GM21619 (cell line): ENCODE data around the gene DUSP5.

ENCODE experiments used
- ATAC-seq: cut with Tn5 transposase; IDR thresholded peaks from one replicate; pipeline ENCODE4 v1.9.1; 2021; ENCODE audit not compliant: unreplicated experiment

Gene DUSP5

DNA sequence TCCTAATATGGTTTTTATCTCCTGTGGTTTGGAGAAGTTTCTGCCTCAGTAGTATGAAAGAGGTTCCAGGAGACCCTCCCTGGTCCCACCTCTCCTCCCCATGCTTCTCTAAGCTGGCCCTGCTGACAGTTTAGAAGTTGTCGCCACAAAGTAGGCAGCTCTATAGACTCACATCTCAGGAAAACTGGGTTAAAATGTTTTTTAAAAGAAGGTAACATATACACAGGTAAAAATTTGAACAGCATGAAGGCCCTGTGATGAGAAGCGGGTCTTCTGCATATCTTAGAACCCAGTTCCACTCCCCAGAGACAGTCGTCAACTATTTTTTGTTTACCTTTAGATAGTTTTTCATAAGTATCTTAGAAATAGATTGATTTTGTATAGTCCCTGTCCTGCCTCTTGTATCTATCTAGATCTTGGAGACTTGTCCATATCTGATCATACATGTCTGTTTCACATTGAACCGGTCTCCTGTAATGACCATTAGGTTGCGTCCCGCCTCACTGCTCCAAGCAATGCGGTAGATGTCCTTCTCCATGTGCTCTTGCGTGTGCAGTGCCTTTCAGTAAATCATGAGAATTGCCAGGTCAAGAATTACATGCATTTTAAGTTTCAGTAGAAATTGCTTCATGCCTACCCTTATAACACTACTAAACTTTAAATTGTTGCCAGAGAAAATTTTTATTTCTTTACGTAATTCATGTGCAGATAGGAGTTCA lies 2.2 kb downstream of the DUSP5 start:
- ATAC-seq = no peak

DNA sequence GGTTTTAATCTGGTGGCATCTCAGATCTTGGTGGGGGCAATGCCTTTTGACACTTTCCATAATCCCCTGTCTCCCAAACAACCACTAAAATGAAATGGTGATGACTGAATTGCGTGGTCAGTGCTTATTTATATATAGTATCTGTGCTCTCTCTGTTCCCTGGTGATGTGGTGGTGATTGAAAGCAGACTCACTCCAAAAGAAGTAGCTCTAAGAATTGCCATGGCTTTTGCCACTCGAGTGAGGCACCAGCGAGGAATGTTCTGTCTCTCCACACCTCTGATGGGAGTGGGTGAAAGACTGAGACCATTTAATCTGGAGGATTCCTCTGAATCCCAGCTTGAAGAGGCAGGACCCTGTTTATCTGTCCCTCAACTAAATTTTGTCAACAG lies 2.8 kb downstream of the DUSP5 start:
- no peak for ATAC-seq

DNA sequence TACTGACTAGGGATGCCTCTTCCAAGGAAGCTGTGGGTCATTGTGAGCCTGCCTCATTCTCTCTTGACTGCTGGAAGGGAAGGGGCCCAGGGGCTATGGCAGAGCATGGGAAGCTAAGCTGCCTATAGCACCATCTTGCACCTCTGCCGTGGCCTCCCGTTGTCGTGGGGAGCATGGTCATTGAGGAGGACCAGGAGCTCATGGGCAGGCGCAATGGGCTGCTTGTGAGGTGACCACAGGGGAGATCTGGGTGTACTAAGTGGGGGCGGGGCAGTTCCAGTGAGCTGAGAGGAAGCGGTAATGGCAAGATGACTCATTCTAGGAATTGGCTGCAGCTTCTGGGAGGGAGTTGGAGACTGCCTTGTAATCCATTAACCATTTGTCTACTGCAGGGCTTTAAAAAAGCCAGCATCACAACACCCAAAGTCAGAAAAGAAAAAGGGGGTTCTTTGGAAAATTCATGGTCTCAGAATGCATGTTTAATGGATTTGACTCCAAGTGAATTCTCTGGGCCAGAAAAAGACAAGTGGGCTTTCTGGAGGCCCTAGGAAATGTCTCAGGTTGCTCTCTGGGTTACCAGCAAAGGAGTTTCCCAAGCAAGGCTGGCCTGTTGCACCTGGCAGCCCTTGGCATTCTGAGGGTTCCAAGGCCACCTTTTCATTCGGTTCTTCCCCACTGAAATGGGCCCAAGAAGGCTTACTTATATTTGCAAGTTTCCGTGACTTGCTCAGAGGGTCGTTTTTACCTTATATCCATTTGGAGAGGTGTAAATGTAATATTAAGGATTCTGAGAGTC lies 3.6 kb downstream of the DUSP5 start:
- ATAC-seq = no peak

DNA sequence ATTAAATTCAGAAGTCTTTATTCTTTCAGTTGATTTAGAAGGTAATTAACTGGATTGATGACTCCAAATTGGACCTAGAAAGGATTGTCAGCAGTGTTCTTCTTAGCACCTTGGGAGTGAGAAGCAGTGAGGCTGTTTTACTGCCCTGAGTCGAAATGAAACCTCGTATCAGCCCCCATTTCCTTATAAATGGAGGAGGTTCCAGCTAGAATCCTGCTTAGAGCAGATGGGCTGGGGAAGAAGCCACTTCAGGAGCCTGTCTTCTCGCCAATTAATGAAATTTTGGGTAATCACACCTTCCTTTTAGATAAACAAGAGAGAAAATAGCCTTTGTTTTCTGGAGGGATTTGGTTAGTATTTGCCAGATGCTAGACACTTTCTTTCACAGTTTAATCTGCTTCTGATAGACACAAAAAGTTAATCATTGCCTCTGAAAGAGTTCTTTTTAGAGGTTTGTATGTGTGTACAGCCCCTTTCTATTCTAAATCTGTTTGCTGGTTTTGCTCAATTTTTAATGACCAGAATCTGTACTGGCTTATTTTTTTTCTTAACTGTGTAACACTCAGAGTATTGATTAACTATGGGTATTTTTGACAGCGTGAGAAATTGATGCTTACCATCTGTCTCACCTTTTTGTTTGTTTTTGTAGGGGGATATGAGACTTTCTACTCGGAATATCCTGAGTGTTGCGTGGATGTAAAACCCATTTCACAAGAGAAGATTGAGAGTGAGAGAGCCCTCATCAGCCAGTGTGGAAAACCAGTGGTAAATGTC lies 4.6 kb downstream of the DUSP5 start:
- ATAC-seq = no peak

DNA sequence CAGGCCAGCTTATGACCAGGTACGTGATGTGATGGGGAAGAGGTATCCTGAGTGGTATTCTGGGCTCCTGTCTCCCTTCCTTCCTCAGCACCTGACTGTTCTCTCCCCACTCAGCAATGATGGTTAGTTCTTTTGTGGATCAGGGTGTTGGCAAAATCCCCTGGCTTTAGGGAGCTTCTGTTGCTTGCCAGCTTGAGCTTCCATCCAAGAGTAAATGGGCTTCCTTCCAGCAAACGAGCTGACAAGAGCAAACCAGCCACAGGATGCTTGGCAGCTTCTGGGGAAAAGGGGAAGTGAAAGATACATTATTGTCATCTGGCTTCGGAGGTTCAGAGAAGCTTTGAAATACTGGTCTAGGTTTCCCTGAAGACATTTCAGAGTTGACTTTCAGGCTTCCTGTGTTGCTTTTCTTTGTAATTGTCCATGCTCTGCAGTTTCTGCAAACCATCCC lies 5.2 kb downstream of the DUSP5 start:
- ATAC-seq = peak; percentile 32

DNA sequence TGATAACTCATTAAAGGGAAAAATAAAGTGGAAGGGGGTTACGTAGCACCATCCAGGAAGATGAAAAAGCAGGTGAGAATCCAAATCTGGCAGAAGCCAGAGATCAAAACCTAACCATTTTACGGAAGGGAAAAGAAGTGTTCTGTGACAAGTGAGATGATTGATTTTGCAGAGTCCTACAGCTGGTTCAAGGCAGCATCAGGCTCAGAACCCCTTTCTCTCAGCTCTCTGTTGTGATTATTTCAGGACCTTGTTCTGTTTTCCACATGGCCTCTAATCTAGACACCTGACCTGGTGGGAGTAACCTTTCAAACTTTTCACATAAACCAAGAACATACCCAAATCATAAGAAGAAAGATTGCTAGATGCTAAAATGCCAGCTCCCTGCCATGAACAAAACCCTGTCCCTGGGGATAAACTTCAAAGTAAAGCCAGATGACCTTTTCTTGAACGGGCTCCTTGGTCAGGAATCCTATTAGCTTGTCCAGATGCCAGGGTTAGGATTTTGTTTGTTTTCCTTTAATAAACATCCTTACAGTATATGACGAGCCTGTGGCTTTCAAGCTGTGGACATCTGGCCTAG lies 5.9 kb downstream of the DUSP5 start:
- no peak for ATAC-seq

DNA sequence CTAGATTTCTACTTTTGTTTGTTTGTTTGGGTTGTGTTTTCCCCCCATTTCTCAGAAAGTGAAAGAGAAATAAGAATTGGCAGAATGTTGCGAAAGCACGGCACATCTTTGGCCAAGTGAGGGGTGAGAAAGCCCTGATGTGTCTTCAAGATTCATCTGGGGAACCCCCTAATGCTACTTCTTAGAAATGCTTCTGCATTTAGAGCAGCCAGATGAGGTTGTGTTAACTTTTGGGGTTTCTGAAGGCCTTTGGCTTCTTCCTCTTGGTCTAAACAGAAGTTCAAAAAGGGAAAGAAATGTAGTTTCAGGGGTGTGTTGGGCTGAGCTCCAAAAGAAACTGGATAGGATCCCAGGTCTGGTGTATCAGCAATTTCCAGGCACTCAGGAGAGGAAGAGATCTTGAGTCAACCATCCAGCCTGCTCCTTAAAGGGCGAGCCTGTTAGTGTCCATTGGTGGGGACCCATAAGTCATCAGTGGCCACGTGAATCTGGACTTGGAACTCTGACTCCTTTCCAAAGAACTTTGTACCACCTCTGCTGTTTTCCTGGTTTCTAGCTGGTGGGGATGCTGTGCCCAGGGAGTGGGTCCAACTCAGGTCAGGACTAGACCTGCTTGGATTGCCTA lies 6.5 kb downstream of the DUSP5 start:
- ATAC-seq = peak; percentile 61

DNA sequence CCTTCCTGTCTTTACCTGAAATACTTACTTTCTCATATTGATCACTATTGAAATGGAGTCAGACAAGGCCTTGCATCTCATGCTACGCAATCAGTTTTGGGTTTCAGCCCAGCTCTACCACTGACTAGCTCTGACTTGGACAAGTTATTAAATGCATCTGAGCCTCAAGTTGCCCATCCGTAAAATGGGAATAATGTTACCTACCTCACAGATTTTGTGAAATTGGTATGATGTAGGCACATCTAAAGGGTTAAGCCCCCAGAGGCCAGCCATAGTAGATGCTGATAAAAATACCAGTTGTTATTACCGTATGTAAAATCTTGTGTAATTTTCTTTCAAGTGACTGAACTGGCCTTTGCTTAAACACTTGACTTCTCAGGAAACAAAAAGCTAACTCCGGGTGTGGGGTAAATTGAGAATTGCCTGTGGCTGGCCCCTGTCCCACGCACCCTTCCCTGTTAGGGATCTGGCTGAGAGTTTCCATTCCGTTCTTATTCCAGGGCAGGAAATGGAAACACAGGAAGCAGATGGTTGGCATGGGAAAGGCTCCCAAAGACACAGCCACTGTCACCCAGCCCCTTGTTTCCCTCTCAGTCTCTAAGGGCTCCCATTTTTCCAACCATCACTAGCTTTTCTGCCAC lies 7.5 kb downstream of the DUSP5 start:
- ATAC-seq = no peak

DNA sequence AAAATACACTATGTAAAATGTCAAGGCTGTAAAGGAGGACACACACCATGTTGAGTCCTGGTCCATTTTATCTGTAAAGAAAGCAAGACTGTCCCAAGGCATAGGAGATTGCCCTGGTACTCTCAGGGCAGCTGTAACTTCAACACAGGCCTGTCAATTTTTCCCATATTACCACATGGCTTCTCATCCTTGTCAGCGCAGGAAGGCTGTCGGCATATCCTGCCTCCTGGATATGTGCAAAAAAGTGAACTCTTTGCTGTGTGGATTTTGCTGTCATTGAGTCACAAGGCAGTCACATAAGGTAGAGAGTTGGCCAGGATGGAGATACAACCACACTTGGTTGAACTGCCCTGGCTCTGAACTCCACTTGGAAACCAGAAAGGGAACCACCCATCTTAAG lies 8.7 kb downstream of the DUSP5 start:
- ATAC-seq = no peak

DNA sequence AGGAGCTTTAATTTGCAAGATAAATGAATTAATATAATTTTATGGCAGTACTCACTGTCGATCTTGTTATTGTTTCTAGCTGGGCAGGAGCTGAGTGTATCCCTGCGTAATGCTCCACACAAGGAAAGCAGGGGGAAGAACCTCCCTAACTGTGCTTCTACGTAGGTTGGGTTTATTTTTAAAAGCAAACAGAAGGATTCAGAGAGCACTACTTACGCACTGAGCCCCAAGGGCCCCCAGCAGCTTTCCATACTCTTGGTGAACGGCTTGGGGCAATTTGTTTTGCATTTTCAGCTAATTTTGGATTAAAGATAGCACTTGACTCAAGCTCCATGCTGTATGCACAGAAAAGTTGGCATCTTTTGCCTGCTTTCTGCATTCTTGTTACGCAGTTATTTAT lies 9.6 kb downstream of the DUSP5 start:
- ATAC-seq = no peak

DNA sequence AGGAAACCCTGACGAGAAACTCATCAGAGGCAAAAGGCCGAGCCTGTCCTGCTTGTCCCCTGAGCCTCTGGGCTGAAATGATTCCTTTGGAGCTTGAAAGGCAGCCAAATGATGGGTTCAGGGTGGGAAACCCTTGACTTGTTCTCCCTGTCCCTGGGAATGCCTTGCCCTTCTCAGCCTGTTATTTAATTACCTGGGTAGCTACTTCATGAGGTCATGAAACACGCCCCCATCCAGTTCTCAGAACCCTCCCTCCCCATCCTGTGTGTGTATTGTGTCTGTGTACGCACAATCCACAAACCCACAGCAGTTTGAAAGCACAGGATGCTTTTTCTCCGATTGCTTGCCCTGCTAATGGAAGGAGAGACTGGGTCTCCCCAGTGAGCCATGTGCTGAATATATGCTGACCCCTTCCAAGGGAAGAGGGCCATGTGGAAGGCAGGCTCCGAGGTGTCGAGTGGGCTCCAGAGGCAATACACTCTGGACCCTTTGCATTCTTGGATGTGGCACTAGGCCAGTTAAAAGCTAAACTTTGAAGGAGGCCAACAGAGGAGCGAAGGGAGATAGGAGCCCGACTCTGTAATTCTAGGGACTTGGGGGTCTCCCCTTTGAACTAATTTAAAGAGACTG lies 10.6 kb downstream of the DUSP5 start:
- ATAC-seq = no peak

DNA sequence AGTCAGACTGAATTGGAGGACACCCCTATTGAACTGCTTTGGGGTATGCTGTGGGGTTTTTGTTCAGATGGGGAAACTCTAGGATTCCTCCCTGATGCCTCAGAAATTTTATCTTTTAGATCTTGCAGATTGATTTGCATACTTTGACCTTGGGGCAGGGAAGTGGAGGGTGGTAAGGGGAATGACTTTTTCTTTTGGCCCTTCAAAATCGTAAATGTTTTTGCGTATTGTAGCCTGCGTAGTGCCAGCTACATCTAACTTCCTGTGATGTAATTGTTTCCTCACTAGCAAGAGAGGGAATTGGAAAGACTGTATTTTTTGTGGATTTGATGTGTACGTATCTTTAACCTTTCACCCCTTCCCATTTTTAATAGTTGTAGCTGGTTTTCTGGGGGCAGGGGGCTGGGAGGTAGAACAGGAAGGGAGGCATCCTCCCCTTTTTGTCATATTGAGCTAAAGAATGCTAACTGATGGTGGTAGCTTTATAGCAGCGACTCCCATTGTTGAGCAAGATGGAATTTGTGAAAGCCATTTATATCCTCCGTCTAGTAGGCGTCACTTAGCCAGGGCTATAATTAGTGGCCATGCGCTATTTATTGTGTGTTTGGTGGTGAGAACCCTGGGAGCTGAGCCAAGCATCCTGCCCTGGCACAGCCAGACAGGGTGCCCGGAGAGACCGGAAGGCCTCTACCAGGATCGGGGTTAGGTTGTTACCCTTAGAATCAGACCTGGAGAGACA lies 11.3 kb downstream of the DUSP5 start:
- no peak for ATAC-seq

DNA sequence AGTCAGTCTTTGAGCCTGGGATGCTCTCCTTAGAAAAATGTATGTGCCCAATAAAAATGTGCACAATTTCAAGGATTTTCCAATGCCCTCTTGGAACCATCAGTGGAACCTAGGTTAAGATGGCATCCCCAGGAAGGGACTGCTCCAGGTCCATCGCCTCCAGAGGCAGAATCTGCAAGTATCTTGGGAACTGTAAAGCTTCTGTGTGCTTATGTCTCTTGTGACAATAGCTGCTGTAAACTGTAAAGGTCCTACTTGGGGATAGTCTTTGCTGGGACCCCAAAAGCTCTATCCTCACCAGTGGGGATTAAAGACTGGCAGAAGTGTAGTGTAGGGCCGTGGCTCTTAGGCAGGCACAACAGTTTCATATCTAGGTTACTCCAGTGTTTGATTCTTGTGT lies 11.9 kb downstream of the DUSP5 start:
- no peak for ATAC-seq

DNA sequence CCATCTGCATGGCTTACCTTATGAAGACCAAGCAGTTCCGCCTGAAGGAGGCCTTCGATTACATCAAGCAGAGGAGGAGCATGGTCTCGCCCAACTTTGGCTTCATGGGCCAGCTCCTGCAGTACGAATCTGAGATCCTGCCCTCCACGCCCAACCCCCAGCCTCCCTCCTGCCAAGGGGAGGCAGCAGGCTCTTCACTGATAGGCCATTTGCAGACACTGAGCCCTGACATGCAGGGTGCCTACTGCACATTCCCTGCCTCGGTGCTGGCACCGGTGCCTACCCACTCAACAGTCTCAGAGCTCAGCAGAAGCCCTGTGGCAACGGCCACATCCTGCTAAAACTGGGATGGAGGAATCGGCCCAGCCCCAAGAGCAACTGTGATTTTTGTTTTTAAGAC lies 12.4 kb downstream of the DUSP5 start:
- no peak for ATAC-seq

DNA sequence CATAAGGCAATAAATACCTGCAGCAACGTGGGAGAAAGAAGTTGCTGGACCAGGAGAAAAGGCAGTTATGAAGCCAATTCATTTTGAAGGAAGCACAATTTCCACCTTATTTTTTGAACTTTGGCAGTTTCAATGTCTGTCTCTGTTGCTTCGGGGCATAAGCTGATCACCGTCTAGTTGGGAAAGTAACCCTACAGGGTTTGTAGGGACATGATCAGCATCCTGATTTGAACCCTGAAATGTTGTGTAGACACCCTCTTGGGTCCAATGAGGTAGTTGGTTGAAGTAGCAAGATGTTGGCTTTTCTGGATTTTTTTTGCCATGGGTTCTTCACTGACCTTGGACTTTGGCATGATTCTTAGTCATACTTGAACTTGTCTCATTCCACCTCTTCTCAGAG lies 13.0 kb downstream of the DUSP5 start:
- no peak for ATAC-seq

DNA sequence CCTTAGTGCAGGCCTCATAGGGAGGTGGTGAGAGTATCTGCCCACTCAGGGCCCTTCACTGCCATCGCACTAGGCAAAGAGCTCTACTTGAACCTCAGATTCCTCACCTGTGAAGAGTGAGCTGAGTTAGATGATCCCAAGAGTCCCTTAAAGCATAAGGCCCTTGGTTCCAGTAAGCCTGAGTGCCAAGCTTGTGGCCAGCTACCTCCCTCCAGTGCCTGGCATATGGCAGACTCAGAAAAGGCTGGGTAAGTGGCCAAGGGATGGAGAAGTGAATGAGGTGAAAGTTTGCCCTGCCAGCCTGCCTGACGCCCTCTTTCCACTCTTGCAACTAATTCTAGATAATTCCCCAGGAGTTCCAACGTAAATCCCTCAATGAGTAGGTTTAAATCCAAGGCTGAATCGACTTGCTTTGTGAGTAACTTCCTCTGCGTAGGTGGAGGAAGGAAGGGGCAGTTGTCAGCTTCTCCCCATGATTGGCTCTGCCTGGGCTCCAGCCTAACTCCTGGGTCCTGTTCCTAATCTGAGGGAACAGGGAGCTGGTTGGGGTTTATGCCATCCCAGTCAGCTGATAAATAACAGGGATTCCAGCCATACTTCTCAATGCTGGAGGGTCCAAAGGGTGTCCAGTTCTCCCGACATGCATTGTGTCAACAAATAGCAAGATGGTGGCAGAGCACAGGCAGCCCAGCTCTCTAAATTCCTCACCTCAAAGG lies 14.2 kb downstream of the DUSP5 start:
- no peak for ATAC-seq

DNA sequence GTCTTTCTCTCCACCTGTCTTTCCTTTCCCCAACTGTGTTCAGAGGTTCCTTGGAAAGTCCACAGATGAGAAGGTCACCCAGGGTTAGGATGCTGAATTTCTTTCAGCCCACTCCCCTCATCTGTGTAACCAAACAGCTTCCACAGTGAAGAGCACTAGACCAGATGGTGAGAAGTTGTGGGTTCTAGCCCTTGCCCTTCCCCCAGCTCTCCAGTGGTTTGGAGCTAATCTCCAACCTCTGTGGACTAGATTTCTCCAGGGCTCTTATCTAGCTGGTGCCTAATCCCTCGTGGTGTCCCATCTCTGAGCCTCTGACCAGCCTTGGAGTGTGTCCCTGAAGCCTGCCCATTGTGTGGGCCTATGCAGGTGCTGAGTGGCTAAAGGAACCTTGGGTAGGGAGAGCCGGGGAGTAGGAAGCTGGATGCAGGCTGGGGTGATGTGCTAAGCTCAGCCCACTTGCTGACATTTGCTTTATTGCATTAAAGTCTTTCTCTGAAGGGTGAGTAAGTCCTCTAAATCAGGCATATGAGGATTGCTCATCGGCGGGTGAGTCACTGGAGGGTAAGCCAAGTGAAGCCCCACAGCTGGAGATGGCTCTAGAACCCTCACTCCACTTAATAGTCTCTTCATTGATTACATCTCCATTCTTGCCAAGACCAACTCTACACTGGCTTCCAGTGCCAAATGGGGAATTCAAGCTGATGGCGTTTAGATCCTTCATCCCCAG lies 14.9 kb downstream of the DUSP5 start:
- no peak for ATAC-seq

DNA sequence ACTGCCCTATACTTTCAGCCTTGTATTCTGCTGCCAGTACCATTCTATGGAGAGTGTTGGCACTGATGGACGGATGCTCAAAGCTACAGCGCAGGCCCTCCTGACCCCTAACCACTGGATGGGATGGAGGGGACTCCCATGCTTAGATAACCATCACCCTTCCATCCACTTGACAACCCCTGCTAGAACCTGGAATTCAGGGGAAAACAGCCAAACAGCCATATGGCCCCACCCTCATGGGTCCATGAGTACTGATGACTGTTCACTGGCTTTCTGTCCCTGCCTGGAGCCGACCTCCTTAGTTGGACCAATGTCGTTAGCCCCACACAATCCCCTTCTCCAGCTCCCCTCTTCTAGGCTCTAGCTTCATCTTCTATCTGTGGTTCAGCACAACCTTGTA lies 16.2 kb downstream of the DUSP5 start:
- ATAC-seq = no peak
